Pons (tissue), 1 donor: ENCODE results near the gene KCNC3.

Experiments used
- DNase-seq: peaks from one replicate; pipeline ENCODE4 v3.0.0-alpha.2; 2016; ENCODE audit warnings: low spot score

The KCNC3 gene

DNA sequence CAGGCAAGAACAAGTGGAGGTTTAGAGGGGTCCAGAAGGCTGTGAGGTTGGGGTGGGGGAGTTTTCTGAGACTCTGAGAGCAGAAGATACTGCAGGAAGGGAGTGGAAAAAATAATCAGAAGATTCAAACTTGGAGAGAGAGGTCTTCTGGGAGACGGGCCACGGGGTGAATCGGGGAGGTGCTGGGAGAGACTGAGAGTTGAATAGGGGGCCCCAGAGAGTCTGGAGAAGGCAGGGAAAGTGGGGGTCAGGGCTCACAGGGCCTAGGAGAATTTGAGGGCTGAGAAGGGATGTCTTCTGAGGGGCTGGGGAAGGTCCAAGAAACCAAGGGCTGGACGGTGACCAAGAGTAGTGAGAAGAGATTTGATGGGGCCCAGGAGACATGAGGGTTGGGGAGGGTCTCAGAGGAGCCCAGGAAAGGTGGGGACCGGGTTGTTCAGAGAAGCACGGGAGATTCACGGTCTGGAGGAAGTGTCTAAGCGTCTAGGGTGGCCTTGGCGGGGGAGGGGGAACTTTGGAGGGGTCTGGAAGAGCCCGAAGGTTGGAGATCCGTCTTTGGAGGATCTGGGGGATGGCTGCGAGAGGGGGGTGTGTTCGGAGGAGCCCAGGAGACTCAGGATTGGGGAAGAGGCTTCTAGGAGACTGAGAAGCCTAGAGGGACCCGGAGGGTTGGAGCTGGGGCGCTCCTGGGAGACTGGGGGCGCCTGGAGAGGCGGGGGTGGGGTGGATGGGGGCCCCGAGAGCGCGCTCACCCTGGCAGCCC is 1.5 kb downstream of the KCNC3 start:
- DNase-seq = no peak

DNA sequence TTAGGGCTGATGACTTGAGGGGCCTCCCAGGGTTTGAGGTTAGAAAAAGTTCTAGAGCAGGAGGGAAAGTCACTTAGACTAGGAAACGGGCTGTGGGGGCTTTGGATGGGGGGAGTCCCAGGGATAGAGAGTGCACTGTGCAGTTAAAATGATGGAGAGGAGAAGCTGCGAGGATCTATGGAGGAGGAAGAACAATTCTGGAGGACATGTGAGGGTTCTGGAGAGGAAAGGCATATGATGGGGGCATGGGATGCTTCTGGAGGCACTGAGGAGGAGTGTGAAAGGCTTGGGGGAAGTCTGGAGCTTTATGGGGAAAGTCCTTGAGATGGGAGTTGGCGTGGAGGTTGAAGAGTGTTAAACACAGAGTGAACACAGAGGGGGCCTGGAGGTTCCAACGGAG is 2.2 kb downstream of the KCNC3 start:
- DNase-seq = no peak

DNA sequence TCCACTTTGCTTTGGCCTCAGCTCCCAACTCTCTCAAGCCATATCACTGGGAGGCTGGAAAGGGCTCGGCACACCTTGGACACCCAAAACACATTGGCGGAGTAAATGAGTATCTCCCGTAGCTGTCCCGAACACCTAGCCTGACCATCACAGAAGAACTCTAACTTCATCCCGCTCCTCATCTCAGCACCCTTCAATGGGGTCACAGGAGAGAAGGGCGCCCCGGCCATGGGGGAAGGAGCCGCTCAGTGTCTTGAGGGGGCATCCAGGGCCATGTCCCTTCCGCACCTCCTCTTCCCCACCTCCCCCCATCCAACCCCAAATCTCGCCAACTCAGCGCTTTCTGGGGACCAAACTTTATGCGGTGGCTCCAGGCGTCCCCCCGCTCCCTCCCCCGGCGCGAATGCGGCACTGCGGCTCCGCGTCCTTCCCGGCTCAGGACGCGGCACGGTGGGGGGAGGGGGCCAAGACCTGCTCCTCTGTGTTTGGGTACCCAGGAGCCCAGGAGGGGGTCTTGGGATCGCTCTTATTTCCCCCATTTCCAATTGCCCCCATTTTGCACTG is 3.0 kb downstream of the KCNC3 start:
- DNase-seq = no peak

DNA sequence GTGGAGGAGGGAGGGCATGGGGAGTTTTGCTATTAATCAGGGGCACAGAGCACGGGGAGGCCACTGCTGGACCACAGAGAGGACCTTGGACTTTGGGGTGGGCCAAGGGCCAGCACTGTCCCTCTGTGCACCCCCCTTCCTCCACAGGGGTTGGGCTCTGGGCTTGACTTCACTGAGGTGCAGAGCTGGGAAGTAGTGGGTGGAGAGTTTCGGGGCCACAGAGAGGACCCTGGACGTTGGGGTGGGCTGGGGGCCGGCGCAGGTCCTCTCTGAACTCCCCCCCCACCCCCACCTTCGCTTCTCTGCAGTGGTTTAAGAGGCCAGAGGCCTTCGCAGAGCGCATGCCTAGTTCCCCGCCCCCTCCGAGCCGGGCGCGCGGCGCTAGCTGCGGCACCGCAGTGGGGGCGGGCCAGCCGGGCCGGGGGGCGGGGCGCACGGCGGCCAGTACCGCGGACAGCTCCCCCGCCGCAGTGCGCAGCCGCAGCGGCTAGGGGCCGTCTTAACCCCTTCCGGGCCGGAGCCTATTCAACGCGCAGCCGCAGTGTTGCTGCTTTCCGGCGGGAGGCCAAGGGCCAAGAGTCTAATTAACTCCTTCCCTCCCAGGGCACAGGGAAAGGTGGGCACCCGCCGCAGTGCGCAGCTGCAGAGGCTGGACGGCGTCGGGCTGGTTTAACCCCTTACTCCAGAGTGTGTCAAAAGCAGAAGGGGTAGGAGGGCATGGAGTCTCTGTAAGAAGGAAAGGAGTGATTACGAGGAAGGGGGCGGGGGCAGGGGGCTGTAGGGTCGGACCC is 3.7 kb downstream of the KCNC3 start:
- DNase-seq = peak; percentile 56

DNA sequence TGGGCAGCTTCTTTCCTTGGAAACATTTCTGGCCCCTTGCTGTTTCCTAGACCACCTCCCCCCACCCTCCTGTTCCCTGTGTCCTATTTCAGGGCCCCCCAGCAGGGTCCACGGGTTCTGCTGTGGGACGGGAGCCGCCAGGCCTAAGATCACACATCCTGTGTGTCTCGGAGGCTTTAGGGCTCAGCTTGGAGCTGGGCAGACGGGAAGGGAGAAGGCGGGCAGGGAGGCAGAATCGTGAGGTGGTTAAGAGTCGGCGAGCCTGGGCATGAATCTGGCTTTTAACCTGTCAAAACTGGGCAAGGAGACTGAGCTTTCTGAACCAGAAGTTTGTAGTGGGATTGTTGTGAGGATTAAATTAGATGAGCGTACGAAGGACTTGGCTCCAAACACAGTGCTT is 4.8 kb downstream of the KCNC3 start:
- DNase-seq = no peak

DNA sequence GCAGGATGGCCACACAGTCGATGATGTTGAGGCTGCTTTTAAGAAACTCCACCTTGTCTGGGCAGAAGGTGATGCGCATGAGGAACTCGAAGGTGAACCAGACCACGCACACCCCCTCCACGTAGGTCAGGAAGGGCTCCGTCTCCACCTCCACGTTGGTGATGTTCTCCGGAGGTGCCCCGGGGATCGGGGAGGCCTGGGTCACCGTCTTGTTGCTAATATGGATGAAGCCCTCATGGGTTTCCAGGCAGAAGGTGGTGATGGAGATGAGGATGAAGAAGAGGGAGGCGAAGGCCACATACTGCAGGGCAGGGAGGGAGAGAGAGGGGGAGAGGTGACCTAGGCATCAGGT is 5.4 kb downstream of the KCNC3 start:
- no peak for DNase-seq

DNA sequence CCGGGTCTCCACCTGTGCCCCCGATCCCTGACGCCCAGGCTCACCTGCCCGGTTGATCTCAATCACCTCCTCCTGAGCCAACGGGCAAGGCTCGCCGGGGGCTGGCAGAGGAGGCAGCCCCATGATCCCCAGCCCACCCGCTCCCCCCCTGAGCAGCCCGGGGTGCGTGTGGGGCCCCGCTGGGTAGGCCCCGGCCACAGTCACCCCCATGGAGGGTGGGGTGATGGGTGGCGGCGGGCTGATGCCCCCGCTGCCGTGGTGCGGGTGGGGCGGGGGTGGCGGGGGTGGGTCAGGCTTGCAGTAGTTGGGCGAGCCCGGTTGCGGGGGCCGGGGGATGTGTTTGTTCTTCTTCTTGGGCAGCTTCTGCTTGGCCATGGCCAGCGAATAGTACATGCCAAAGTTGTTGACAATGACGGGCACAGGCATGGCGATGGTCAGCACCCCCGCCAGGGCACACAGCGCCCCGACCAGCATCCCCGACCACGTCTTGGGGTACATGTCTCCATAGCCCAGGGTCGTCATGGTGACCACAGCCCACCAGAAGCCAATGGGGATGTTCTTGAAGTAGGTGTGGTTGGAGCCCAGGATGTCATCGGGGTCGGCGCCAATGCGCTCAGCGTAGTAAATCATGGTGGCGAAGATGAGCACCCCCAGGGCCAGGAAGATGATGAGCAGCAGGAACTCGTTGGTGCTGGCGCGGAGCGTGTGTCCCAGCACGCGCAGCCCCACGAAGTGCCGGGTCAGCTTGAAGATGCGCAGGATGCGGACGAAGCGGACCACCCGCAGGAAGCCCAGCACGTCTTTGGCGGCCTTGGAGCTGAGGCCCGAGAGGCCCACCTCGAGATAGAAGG is 6.0 kb downstream of the KCNC3 start:
- DNase-seq = no peak

DNA sequence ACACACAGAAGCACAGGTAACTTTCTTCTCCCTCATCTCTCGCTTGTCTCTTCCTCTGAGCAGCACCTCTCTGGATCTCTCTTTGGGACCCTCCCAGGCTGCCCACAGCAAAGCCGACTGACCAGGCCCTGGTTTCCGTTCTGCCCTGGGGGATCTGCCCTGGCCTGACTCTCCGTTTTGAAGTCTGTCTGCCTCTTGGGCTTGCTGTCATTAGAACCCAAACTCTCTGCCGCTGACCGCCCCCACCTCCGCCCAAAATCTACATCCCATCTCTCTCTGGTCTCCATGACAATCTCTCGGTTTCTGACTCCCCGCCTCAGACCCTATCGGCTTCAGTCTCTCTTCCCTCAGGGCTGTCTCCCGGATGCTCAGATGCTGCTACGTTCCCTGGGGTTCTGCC is 6.9 kb downstream of the KCNC3 start:
- no peak for DNase-seq

DNA sequence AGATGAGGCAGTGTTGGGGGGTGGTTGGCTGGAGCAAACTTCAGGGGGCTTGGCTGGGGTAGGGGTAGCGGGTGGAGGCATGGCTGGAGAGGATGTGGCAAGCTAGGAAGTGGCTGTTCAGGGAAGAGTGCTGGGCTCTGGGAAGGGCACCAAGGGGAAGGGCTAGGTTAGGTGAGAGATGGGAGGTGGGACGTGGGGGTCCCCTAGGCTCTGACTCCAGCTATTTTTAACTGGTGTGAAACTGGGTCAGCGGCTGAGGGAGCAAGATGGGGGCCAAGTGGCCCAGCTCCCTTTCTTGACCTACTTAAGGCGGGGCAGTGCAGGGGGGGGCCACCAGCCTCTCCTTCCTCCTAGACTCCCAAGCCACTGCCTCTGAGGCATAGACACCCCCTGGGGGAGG is 7.3 kb downstream of the KCNC3 start:
- DNase-seq = no peak

DNA sequence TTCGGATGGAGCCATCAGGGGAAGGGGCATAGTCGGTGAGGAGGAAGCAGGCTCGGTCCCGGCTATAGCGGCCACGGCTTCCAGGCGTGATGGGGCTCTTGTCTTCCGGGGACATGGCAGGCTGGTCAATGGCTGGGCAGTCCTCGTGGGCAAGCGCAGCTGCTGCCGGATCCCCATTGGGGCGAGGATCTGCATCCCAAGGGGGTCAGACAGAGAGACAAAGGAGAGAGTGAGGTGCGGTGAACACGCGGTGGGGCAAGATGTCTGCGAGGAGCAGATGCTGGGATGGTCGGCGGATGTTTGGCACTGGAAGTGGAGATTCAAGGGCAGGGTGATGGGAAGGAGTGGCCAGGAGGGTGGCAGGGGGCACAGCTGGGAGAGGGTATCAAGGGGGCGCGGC is 8.6 kb downstream of the KCNC3 start:
- DNase-seq = no peak

DNA sequence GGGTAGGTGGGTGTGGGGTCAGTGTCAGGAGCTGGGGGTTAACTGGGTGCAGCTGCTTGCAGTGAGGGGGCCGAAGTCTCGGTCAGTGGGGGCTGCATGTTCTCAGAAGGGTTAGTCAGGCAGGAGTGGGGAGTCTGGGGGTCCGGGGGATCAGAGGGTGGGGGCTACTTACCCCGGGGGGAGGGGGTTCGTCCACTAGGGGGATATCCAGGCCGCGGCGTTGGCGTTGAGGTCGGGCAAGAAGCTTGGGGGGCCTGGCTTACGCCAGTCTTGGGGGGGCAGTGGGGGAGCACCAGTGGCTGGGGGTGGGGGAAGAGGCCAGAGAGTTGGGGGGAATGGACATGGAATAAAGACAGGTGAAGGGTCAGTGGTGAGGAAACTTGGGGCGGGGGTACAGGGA is 9.1 kb downstream of the KCNC3 start:
- no peak for DNase-seq

DNA sequence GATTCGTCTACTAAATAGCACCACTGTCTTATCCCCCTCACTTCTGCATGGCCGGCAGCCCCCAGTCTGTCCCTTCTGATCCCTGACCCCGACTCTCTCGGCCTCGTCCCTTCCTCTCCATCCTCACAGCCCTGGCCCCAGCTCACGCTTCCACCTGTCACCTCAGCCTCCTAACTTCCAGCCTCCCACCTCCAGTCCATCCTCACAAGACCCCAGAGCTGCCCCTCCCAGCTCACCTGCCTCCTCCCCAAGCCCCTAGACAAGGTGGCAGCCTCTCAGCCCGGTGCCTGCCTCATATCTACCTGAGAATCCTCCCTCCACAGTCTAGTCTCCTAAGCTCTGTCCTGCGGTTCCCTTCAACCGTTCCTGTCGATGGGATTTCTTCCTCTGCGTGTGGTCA is 10.0 kb downstream of the KCNC3 start:
- no peak for DNase-seq

DNA sequence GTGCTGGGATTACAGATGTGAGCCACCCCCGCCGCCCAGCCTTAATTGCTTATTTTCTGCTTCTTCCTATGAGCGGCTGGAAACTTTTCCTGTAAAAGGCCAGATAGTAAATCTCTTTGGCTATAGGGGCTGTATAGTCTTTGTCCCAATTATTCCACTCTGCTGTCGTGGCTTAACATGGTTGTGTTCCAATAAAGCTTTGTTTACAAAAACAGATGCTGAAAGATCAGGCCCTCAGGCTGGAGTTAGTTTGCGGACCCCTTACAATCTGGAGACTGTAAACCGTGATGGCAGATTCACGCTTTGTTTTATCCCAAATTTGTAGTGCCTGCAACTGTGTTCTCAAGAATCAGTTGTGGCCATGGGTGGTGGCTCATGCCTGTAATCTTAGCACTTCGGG is 10.7 kb downstream of the KCNC3 start:
- no peak for DNase-seq

DNA sequence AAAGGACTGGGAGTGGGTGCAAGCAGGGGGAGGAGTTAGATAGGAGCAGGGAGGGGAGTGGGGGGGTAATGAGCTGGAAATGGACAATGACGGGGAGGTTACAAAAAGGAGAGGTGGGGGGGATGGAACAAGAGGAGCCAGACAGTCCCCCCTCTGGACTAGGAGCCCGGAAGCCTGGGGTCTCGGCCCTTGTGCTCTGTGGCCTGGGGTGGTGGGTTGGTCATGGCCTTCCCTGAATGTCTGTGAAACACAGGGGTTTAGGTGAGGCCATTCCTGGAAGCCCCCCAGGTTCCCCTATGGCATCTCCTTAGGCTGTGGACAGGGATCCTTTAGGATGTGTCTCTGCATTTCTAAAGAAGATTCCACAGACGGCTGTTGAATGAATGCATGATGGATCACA is 12.1 kb downstream of the KCNC3 start:
- no peak for DNase-seq

DNA sequence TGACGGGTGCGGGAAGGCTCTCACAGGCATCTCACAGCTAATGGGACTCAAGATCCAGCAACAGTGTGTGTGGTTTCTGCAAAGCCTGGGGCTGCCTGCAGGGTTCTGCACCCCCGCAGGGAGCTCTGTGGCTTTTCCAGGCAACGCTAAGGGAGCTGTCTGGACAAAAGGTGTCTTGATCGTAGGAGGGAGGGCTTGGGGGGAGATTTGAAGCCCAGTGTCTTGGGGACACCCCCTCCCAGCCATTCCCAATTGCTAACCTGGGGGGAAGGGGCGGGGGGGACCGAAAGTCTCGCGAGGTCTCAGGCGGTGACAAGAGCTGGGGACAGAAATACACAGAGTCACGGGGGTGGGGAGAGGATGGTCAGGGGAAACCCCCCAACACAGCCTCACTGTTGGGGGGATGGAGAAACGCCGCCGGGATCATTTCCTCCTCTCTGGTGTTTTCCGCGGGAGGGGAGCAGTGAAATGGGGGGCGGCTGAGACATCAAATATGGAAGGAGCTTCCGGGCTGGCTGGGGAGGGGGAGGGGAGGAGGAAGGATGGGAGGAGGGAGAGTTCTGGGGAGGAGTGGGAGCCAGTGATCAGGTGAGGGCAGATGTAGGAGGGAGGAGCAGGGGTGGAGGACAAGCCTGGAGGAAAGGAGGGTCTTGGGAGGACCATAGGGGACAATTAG is 13.3 kb downstream of the KCNC3 start:
- no peak for DNase-seq

DNA sequence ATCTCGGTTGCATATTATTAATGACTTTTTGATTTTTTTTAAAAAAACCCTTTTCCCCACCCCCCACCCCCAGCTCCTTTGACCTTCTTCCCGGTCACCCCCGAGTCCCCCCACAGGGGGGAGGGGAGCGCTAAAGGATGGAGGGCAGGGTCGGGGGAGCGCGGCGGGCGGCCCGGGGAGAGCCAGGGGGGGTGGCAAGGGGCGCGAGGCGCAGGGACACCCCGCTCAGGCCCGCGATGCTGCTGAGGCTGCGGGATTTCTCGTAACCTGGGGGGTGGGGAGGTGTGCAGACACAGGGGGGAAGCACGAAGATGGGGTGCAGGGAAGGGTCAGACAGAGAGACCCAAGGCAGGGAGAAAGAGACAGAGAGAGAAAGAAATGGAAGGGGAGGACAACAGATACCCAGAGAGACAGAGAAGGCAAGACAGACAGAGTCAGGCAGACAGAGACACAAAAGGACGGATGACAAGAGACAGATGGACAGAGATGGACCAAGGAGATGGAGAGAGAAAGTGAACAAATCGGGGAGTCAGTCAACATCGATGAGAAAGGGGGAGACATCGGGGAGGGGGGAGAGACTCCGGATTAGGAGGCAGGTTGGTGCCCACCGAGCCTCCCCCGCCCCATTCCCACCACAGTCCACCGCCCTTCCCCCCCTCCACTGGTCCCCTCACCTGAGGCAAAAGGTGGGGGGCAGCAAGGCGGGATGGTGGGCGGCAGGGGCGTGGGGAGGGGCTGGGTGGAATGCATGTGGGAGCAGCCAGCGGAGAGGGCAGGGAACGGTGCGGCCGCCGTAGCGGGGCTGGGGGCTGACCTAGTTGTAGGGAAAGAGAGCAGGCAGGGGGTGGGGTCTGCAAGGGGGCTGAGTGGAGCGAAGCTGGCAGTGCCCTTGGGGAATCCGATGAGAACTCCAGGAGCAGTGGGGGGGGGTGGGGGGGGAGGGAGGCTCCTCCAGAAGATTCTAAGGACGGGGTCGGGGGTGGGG is 14.2 kb downstream of the KCNC3 start:
- DNase-seq = no peak

DNA sequence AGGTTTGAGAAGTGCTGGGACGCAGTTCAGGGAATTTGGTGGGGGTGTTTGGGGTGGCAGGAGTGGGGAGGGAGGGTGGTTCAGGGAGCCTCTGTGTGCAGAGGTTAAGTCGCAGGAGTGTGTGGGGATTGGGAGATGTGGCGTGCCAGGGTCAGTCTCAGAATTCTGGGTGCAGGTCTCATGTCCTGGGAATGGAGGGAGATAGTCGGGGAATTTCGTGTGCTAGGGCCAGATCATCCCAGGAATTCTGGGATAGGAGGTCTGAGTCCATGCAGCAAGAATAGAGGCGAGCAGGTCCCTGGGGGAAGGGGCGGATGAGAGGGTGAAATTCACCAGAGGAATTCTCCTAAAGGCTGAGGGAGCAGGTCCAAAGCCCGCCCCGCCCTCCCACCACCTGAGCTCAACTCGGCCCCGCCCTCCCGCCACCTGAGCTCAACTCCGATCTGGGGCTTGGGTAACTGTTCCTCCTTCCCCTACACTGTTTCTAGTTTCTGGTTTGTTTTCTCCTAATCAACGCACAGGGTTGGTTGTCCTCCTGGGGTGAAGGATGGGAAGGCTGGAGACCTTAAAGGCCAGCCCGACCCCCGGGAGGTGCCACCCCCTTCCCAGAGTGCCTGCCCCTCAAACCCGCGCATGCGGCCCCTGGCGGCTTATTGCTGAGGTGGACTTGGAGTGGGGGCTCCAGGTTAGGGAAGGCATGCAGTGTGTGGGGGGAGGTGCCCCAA is 15.2 kb downstream of the KCNC3 start:
- DNase-seq = no peak

DNA sequence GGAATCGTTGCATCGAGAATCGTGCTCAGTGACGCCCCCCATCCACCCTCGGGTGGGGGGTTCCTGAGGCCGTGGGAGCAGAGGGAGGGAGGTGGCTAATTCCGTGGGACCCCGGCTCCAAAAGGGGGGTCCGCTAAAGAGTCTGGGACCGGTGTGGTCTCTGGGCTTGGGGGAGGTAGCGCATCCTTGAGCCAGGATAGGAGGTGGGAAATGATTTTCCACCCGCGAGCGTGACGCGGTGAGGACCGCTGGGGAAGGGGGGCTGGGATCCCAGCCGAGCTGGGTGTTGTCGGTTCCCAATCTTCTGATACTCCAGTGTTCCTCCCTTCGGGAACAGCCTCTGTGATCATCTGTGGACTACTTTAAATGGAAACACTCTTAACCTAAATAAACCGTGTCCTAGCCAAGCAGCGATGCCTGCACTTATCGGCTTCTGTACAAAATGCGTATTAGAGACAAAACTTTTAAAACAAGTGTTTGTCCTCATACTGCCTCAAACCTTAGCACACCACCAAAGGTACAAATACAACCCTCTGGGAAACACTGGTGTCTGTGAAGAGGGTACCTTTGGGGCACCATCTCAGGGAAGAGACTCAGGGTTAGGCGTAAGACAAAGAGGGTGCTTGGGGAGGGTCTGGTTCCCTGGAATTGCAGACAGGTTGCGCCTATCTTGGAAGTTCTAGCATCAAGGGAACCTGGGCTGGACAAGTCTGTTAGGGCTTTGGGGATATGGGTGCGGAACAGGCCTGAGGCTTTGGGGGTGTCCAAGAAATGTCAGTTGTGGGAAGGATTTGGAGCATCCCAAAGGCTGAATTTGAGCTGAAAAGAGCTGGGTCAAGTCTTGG is 16.0 kb downstream of the KCNC3 start:
- DNase-seq = no peak
